ENCODE measurements around the gene SPAG7. TPM values are rescaled to one million over a fixed set of nuclear protein-coding genes. Genes with fewer than 3 reads are reported as not detected.

SPAG7 gene
- 44.0 and 53.9 TPM in 2 replicates for total RNA-seq

GRCh38 chr17:4967539-4968485 lies at the start of gene SPAG7:
Gene SPAG7, minus strand, starts transcription at chr17:4967817. Its CDS starts 13 bp downstream, at chr17:4967804.

GRCh38 chr17:4997302-4998026 lies 29.8 kb upstream of the SPAG7 start, which contains the start of the genes INCA1 and KIF1C:
Gene INCA1, minus strand, starts transcription at chr17:4997522. Its CDS starts 3,085 bp downstream, at chr17:4994437.
Gene KIF1C, plus strand, starts transcription at chr17:4997950. Its CDS starts 2,297 bp downstream, at chr17:5000247.

GRCh38 chr17:4986951-4987766 lies 19.5 kb upstream of the SPAG7 start, which contains the start of gene CAMTA2:
Gene CAMTA2, minus strand, starts transcription at chr17:4987675. Its CDS starts 1,453 bp downstream, at chr17:4986222.

GRCh38 chr17:4950746-4951204 lies 16.8 kb downstream of the SPAG7 start, which contains the start of gene ENO3:
Gene ENO3, plus strand, starts transcription at chr17:4951119. Its CDS starts 711 bp downstream, at chr17:4951830.

GRCh38 chr17:4948166-4948930 lies 19.3 kb downstream of the SPAG7 start, which contains the start of gene PFN1:
Gene PFN1, minus strand, starts transcription at chr17:4948530. Its CDS starts 136 bp downstream, at chr17:4948394.

GRCh38 chr17:4939796-4940554 lies 27.6 kb downstream of the SPAG7 start, which contains the start of the genes RNF167 and SLC25A11:
Gene RNF167, plus strand, starts transcription at chr17:4940268. Its CDS starts 642 bp downstream, at chr17:4940910.
Gene SLC25A11, minus strand, starts transcription at chr17:4940046. Its CDS starts 136 bp downstream, at chr17:4939910.

GRCh38 chr17:4931963-4932362 lies 35.7 kb downstream of the SPAG7 start, which contains the start of gene GP1BA:
Gene GP1BA, plus strand, starts transcription at chr17:4932277. Its CDS starts 328 bp downstream, at chr17:4932605.

Other genes starting within 250 kb of the SPAG7 start
- gene MED11, start 236.4 kb downstream of the SPAG7 start, total RNA-seq, result 9.2 and 9.8 TPM in 2 replicates
- 0.19 TPM in 1 of 2 replicates, not detected in the other for gene ZMYND15, start 228.0 kb downstream of the SPAG7 start, total RNA-seq
- gene CXCL16, start 227.9 kb downstream of the SPAG7 start, total RNA-seq, result 1.3 and 2.6 TPM in 2 replicates
- not detected in 2 replicates for gene TM4SF5, start 195.9 kb downstream of the SPAG7 start, total RNA-seq
- gene VMO1, start 181.5 kb downstream of the SPAG7 start, total RNA-seq, result 0.13 TPM in 1 of 2 replicates, not detected in the other
- not detected in 2 replicates for gene GLTPD2, start 178.9 kb downstream of the SPAG7 start, total RNA-seq
- 139 and 176 TPM in 2 replicates for gene PSMB6, start 171.7 kb downstream of the SPAG7 start, total RNA-seq
- 26.4 and 39.3 TPM in 2 replicates for gene PLD2, start 160.7 kb downstream of the SPAG7 start, total RNA-seq
- gene MINK1, start 134.5 kb downstream of the SPAG7 start, total RNA-seq, result 30.0 and 78.7 TPM in 2 replicates
- gene C17orf107, start 68.3 kb downstream of the SPAG7 start, total RNA-seq, result 0.49 and 1.1 TPM in 2 replicates
- gene CHRNE, start 64.7 kb downstream of the SPAG7 start, total RNA-seq, result 0.31 and 0.32 TPM in 2 replicates
- 0.13 TPM in 1 of 2 replicates, not detected in the other for gene GP1BA, start 35.5 kb downstream of the SPAG7 start, total RNA-seq
- gene SLC25A11, start 27.8 kb downstream of the SPAG7 start, total RNA-seq, result 45.8 and 61.3 TPM in 2 replicates
- 13.4 and 18.6 TPM in 2 replicates for gene RNF167, start 27.5 kb downstream of the SPAG7 start, total RNA-seq
- 789 and 1,108 TPM in 2 replicates for gene PFN1, start 19.3 kb downstream of the SPAG7 start, total RNA-seq
- 1.6 and 4.7 TPM in 2 replicates for gene ENO3, start 16.7 kb downstream of the SPAG7 start, total RNA-seq
- 6.5 and 14.0 TPM in 2 replicates for gene CAMTA2, start 19.9 kb upstream of the SPAG7 start, total RNA-seq
- 0.25 and 0.32 TPM in 2 replicates for gene INCA1, start 29.7 kb upstream of the SPAG7 start, total RNA-seq
- 91.3 and 158 TPM in 2 replicates for gene KIF1C, start 30.1 kb upstream of the SPAG7 start, total RNA-seq
- under 0.01 and 0.19 TPM in 2 replicates for gene SLC52A1, start 67.6 kb upstream of the SPAG7 start, total RNA-seq
- 0.97 and 1.7 TPM in 2 replicates for gene ZFP3, start 110.7 kb upstream of the SPAG7 start, total RNA-seq
- gene ZNF232, start 144.1 kb upstream of the SPAG7 start, total RNA-seq, result 4.0 and 5.5 TPM in 2 replicates
- gene USP6, start 148.2 kb upstream of the SPAG7 start, total RNA-seq, result not detected in 2 replicates
- gene ZNF594, start 224.1 kb upstream of the SPAG7 start, total RNA-seq, result 2.9 and 5.4 TPM in 2 replicates

All from bladder microvascular endothelial cell (primary cell).